GM18519 (cell line): Measurements from ENCODE around the gene TMEM186.
A peak's percentile ranks its signal among the peaks of the same experiment; 100 is the strongest.
"Not testable (repeated sequence)": the region's sequence is repeated elsewhere in the genome, so short reads cannot be mapped to it uniquely, and the experiment has no call there.

Experiments used
- ATAC-seq: cut with Tn5 transposase; IDR thresholded peaks from one replicate; pipeline ENCODE4 v1.9.1; 2021; ENCODE audit warnings: mild to moderate bottlenecking, moderate library complexity; ENCODE audit not compliant: unreplicated experiment, low FRiP score

The TMEM186 gene

GRCh38 chr16:8797364-8798173 lies at the start of gene TMEM186, which contains the start of gene PMM2:
Gene TMEM186, minus strand, starts transcription at chr16:8797639. Its CDS starts 25 bp downstream, at chr16:8797614.
Gene PMM2, plus strand, starts transcription at chr16:8797839. Its CDS starts 44 bp downstream, at chr16:8797883.
- ATAC-seq: peak; percentile 90

DNA sequence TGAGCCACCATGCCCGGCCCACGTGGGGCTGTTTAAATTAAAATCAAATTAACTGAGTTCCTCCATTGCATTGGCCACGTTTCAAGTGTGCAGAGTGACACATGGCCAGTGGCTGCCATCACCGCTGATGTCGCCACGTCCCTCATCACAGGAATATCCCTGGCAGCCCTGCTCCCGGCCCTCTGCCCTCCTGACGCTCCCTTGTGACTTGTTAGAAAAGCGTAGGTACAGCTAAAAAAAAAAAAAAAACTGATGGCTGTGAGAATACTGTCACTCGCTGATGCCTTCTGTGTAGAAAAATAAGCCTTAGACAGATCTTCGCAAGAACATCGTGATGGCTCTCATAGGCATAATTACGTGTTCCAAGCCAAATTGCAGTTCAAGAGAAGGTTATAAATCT lies 49.7 kb upstream of the TMEM186 start:
- ATAC-seq: no peak

GRCh38 chr16:8846401-8846932 lies 49.0 kb upstream of the TMEM186 start:
- no peak for ATAC-seq

GRCh38 chr16:8845699-8846298 lies 48.4 kb upstream of the TMEM186 start:
- ATAC-seq: no peak

- ATAC-seq: not testable (repeated sequence)
Measured at GRCh38 chr16:8843296-8843695, 45.9 kb upstream of the TMEM186 start.

GRCh38 chr16:8842016-8842415 lies 44.6 kb upstream of the TMEM186 start:
- ATAC-seq: not testable (repeated sequence)

DNA sequence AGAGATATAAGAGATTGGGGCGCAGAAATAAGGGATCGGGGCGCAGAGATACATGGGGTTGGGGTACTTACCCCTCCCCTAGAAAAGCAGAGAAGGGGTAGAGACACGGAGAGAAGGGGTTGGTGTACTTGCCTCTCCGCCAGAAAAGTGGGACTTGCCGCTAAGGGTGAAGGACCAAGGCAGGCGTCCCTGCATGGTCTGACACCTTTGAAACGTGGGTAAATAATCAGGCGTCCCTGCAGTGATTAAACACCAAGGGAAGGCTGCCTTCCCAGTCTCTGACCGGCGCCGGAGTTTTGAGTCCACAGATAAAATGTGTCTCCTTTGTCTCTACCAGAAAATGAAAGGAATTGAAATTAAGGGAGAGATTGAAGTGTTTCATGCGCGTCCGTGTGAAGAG lies 40.2 kb upstream of the TMEM186 start:
- ATAC-seq: not testable (repeated sequence)

- not testable (repeated sequence) for ATAC-seq
Measured at GRCh38 chr16:8836797-8837196, 39.4 kb upstream of the TMEM186 start.

DNA sequence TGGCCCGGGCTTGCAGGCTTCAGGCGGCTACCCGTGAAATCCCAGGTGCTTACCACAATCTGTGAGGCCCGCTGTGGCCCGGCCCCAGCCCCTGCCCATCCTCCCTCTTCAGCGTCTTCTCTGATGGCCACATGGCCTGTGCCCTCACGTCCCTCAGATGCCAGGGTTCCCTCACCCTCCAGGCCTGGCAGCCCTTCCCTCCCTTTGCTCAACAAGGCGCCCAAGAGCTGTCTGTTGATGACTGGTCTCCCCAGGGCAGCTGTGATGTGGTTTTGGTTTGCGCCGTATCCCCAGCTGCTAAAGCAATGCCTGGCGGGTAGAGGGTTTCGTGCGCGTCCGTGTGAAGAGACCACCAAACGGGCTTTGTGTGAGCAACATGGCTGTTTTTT lies 35.3 kb upstream of the TMEM186 start:
- ATAC-seq: no peak

GRCh38 chr16:8831871-8832716 lies 34.7 kb upstream of the TMEM186 start:
- ATAC-seq: no peak

DNA sequence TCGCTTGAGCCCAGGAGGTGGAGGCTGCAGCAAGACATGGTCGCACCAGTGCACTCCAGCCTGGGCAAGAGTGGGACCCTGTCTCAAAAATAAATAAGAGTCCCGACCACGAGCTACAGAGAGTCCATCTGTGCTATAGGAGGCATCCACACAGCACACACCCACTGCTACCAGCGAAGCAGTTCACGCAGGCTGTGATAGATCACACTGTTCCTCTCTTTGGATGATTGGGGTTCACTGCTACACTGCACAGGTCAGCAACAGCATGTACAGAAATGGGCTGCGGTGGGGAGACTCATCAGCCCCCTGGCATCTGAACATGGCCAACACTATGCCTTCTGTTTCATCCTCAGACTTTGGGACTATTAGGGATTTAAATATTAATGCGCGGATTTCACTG lies 34.0 kb upstream of the TMEM186 start:
- ATAC-seq: no peak

GRCh38 chr16:8828541-8829165 lies 31.2 kb upstream of the TMEM186 start:
- no peak for ATAC-seq

DNA sequence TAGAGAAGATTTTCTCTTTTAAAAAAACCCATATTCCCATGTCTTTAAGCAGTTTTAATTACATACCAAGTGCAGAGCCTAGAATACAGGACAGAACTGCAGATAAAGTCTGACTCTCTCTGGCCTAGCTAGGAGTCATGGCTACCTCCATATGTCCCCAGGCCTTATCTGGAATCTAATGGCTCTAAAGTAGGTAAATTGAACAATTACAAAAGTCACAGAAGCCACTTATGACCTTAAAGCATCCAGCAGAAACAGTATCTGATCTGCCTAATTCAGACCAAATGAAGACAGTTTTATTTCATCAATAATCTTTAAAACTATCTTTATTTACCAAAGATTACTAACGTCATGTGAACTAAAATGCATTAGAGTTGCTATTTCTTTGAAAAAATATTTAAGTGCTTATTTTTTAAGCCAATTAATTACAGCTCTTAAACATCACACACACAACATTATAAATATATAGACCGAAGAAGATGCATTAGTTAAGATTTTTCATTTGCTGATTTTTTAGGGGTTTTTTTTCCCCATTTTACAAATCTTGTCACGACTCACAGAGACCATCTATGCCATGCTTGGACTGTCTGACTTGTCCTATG lies 28.9 kb upstream of the TMEM186 start:
- ATAC-seq: no peak

GRCh38 chr16:8822403-8822802 lies 25.0 kb upstream of the TMEM186 start:
- no peak for ATAC-seq

DNA sequence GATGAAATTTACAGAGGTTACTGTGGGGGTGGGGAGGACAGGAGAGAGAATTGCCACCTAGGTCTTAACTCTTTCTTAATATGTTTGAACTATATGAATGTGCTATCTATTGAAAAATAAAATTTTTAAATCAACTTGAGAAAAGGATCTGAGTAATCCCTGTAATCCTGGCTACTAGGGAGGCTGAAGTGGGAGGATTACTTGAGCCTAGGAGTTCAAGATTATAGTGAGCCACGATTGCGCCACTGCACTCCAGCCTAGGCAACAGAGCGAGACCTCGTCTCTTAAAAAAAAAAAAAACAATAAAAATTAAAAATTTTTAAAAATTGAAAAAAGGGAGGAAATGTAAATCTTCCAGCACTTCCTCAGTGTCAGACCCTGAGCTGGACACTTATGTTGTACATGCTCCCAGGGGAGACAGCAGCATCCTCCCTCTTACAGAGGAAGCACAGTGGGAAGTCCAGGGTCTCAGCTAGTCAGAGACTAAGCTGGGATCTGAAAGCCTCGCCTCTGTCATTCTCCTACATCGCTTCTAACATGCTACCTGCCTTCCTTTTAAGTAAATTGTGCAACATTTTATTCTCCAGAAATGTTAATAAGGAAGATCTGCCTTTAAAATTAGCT lies 22.1 kb upstream of the TMEM186 start:
- no peak for ATAC-seq

DNA sequence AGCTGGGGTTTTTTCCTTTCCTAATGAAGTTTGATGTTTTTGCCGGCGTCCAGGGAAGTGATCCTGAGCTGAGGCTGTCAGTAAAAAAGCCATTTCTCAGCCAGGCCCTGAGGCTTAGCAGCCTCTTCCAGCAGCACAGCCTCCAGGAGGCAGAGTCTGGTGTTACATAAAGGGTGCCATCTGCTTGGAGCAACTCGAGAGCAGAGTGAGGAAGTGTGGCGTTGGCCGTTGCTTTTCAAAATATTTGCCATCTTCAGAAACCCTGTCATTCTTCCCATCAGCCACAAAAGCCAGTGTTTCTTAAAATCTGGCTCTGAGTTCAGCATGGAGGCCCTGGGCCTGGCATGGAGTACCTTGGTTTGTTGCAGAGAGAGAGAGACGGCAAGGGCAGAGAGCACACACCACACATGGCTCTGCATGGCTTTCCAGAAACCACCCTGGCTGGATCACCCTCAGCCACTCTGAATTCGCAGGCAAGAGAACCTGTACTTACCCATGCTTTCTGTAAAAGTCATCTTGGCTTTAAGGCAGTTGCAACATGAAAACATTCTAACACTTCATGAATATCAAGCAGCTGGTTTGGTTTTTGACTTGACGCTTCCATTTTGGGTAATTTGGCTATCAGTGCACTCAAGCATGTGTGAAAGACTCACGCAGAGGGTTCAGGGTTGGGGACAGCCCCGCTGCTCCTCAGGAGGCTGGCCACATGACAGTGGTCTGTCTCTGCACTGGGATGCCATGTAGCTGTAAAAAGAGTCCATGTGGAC lies 21.2 kb upstream of the TMEM186 start:
- peak; percentile 63 for ATAC-seq

- no peak for ATAC-seq
Measured at GRCh38 chr16:8816967-8817655, 19.7 kb upstream of the TMEM186 start.

GRCh38 chr16:8814095-8814806 lies 16.8 kb upstream of the TMEM186 start:
- ATAC-seq: no peak
